Thyroid gland (tissue), 4 donors: Measurements from ENCODE around the gene USF1. TPM values are rescaled to one million over a fixed set of nuclear protein-coding genes. Genes with fewer than 3 reads are reported as not detected.
A peak's percentile ranks its signal among the peaks of the same experiment; 100 is the strongest.

Experiments used
- DNase-seq, 2 donors: peaks; one replicate each; pipeline ENCODE4 v3.0.0-alpha.2; 2019
- H3K27ac ChIP-seq, 3 donors: fragments of 200-600 bp; sonication (generic); 1 replicate in 2 of 3; 2 replicates in 1 of 3; pipeline ENCODE4 v1.5.1; 2016 to 2019; ENCODE audit warnings: mild to moderate bottlenecking in 1 of 3, moderate library complexity in 1 of 3
- H3K27me3 ChIP-seq: fragments of 200-600 bp; sonication (generic); one replicate; pipeline ENCODE4 v1.5.1; 2019
- H3K36me3 ChIP-seq, 2 donors: fragments of 200-600 bp; sonication (generic); one replicate each; pipeline ENCODE4 v1.5.1; 2016 to 2019
- H3K4me1 ChIP-seq, 2 donors: fragments of 200-600 bp; sonication (generic); one replicate each; pipeline ENCODE4 v1.5.1; 2017 to 2019
- H3K4me3 ChIP-seq, 3 donors: fragments of 200-600 bp; sonication (generic); replicated peaks in 1 of 3; 1 replicate in 2 of 3; 2 replicates in 1 of 3; pipeline ENCODE4 v1.5.1; 2016; ENCODE audit warnings: mild to moderate bottlenecking in 1 of 3
- H3K9me3 ChIP-seq: fragments of 200-600 bp; sonication (generic); one replicate; pipeline ENCODE4 v1.5.1; 2017
- CTCF ChIP-seq, 6 experiments: fragments of 200-600 bp in 3 of 6; fragments of 450-650 bp in 3 of 6; sonication (generic) in 3 of 6; IDR thresholded peaks; one replicate each; pipeline ENCODE4 v1.5.1; 2016 to 2019; ENCODE audit warnings: antibody characterized with exemption in 6 of 6, mild to moderate bottlenecking in 2 of 6, inconsistent platforms in 1 of 6, moderate library complexity in 1 of 6
- POLR2A ChIP-seq, 2 donors: fragments of 450-650 bp; IDR thresholded peaks; one replicate each; pipeline ENCODE4 v1.6.1; 2017; ENCODE audit warnings: antibody characterized with exemption in 2 of 2, mild to moderate bottlenecking in 2 of 2, moderate library complexity in 1 of 2
- WGBS, 2 donors: methylation state at CpG; one replicate each; pipeline ENCODE4 v1.1.5; 2017; 5-methylcytosine and 5-hydroxymethylcytosine counted together
- intact Hi-C: fragments of 100-400 bp; cut with DNase I; formaldehyde crosslinking; loops from one replicate; pipeline ENCODE4 v1.15.1; 2023
- total RNA-seq, 4 donors: library from RNA; depleted of rRNA; stranded (reverse); fragments of >200 nt; gene quantifications; one replicate each; pipeline ENCODE4 v1.2.3, GENCODE V29; 2016

The USF1 gene
- total RNA-seq, 4 donors from 2014 or later = 56.0 to 71.0 (median 70.3) TPM

GRCh38 chr1:161072751-161073449 is 27.1 kb upstream of the USF1 start:
- Histone ChIP-seq H3K27ac (no peak overlapping the region), H3K4me1 (no peaks in the 10 kb centered on the region), H3K9me3 (no peaks in the 10 kb centered on the region), H3K4me3 (no peak overlapping the region), H3K27me3 (no peaks in the 10 kb centered on the region), H3K36me3 (no peaks in the 10 kb centered on the region)
- intact Hi-C loops = no loop called here
- WGBS, 2 donors = 93 to 95% methylated on average over 19 of the region's 19 CpGs
- DNase-seq = no peak
- TF ChIP-seq POLR2A (IDR thresholded peaks at IDR 0.05) = no peak
- no peak for TF ChIP-seq CTCF (IDR thresholded peaks at IDR 0.05)

GRCh38 chr1:161071886-161072371 is 26.2 kb upstream of the USF1 start:
- Histone ChIP-seq H3K36me3 (no peaks in the 10 kb centered on the region), H3K9me3 (no peaks in the 10 kb centered on the region), H3K27me3 (no peaks in the 10 kb centered on the region), H3K4me1 (no peaks in the 10 kb centered on the region), H3K4me3 (no peak overlapping the region), H3K27ac (no peak overlapping the region)
- intact Hi-C loops = no loop called here
- DNase-seq = peak; percentile 27 to 39
- 70 to 75% methylated on average over 9 of the region's 9 CpGs for WGBS, 2 donors
- TF ChIP-seq CTCF (IDR thresholded peaks at IDR 0.05) (peak in 3 of 6 experiments; percentile 19 to 33 (median 24)), POLR2A (IDR thresholded peaks at IDR 0.05) (no peak)

- H3K27ac ChIP-seq = no peak overlapping the region
- WGBS, 2 donors = 90 to 92% methylated on average over 4 of the region's 4 CpGs
- no peaks in the 10 kb centered on the region for H3K4me1 ChIP-seq
- intact Hi-C loops = no loop called here
- H3K4me3 ChIP-seq = no peak overlapping the region
- H3K9me3 ChIP-seq = no peaks in the 10 kb centered on the region
- no peak for DNase-seq
- TF ChIP-seq POLR2A (IDR thresholded peaks at IDR 0.05) (no peak), CTCF (IDR thresholded peaks at IDR 0.05) (no peak)
- H3K27me3 ChIP-seq = no peaks in the 10 kb centered on the region
- no peaks in the 10 kb centered on the region for H3K36me3 ChIP-seq
Observed at GRCh38 chr1:161070761-161071160, 25.0 kb upstream of the USF1 start.

GRCh38 chr1:161069731-161070270 is 24.0 kb upstream of the USF1 start, which contains the start of gene ARHGAP30:
Gene ARHGAP30 (minus strand): TSS chr1:161069891. CDS start chr1:161069624, 267 bp downstream.
- TF ChIP-seq POLR2A (IDR thresholded peaks at IDR 0.05) (no peak), CTCF (IDR thresholded peaks at IDR 0.05) (no peak)
- 60 to 87% methylated on average over 7 to 9 of the region's 9 CpGs for WGBS, 2 donors
- no peaks in the 10 kb centered on the region for H3K27me3 ChIP-seq
- intact Hi-C loops = no loop called here
- no peak within 1 kb of the TSS for H3K4me3 ChIP-seq
- H3K36me3 ChIP-seq = no peaks in the 10 kb centered on the region
- no peaks in the 10 kb centered on the region for H3K9me3 ChIP-seq
- no peaks in the 10 kb centered on the region for H3K4me1 ChIP-seq
- peak within 1 kb of the TSS in 1 of 3 donors; percentile 24 for H3K27ac ChIP-seq
- peak; percentile 17 to 21 for DNase-seq

GRCh38 chr1:161069241-161069640 is 23.5 kb upstream of the USF1 start:
- Histone ChIP-seq H3K4me1 (no peaks in the 10 kb centered on the region), H3K4me3 (no peak overlapping the region), H3K27me3 (no peaks in the 10 kb centered on the region), H3K27ac (peak overlapping the region in 1 of 3 donors; percentile 24), H3K36me3 (no peaks in the 10 kb centered on the region), H3K9me3 (no peaks in the 10 kb centered on the region)
- DNase-seq = no peak
- TF ChIP-seq POLR2A (IDR thresholded peaks at IDR 0.05) (no peak), CTCF (IDR thresholded peaks at IDR 0.05) (no peak)
- WGBS, 2 donors = 71 to 81% methylated on average over 8 to 9 of the region's 9 CpGs
- intact Hi-C loops = no loop called here
